Mesenchymal stem cell (in vitro differentiated cells and primary cell): ENCODE measurements around the gene ADGRF3.

Experiments
- DNase-seq: peaks from one replicate; pipeline ENCODE4 v3.0.0-alpha.2; 2013
- H2AFZ ChIP-seq: one replicate; pipeline ENCODE4 v1.6.1; 2013; ENCODE audit warnings: low read depth, mild to moderate bottlenecking, control low read depth, inconsistent platforms, low read length, moderate library complexity
- H2AK5ac ChIP-seq: 2 replicates; pipeline ENCODE4 v1.6.1; 2013; ENCODE audit warnings: low read length, moderate library complexity, mild to moderate bottlenecking, inconsistent platforms; ENCODE audit not compliant: severe bottlenecking
- H2BK120ac ChIP-seq: one replicate; pipeline ENCODE4 v1.6.1; 2013; ENCODE audit warnings: low read depth, mild to moderate bottlenecking, inconsistent platforms, low read length, moderate library complexity
- H2BK12ac ChIP-seq, 2 experiments: one replicate each; pipeline ENCODE4 v1.6.1; 2013; ENCODE audit warnings: inconsistent platforms in 2 of 2, low read length in 2 of 2, mild to moderate bottlenecking in 2 of 2, moderate library complexity in 2 of 2, control low read depth in 1 of 2
- H2BK15ac ChIP-seq: one replicate; pipeline ENCODE4 v1.6.1; 2013; ENCODE audit warnings: mild to moderate bottlenecking, low read depth, inconsistent platforms; ENCODE audit not compliant: poor library complexity, severe bottlenecking
- H2BK5ac ChIP-seq: 2 replicates; pipeline ENCODE4 v1.6.1; 2013; ENCODE audit warnings: low read depth, mild to moderate bottlenecking, low read length, control low read depth, inconsistent platforms; ENCODE audit not compliant: poor library complexity, severe bottlenecking
- H3K14ac ChIP-seq, 2 experiments: one replicate each; pipeline ENCODE4 v1.6.1; 2013; ENCODE audit warnings: inconsistent platforms in 2 of 2, low read length in 2 of 2, control low read depth in 1 of 2, mild to moderate bottlenecking in 1 of 2, moderate library complexity in 1 of 2
- H3K18ac ChIP-seq, 2 experiments: one replicate each; pipeline ENCODE4 v1.6.1; 2013; ENCODE audit warnings: inconsistent platforms in 2 of 2, low read length in 2 of 2, control low read depth in 1 of 2, low read depth in 1 of 2, mild to moderate bottlenecking in 1 of 2
- H3K23ac ChIP-seq, 2 experiments: one replicate each; pipeline ENCODE4 v1.6.1; 2013; ENCODE audit warnings: inconsistent platforms in 2 of 2, low read length in 2 of 2, mild to moderate bottlenecking in 2 of 2, moderate library complexity in 2 of 2, control low read depth in 1 of 2
- H3K27ac ChIP-seq: 2 replicates; pipeline ENCODE4 v1.5.1; 2013; ENCODE audit warnings: mild to moderate bottlenecking, moderate library complexity, low read length, control low read depth, inconsistent platforms; ENCODE audit not compliant: poor library complexity, severe bottlenecking
- H3K27me3 ChIP-seq, 2 experiments: 2 replicates each; pipeline versions ENCODE4 v1.6.1 to v1.7.0; 2013; ENCODE audit warnings: low read length in 2 of 2, mild to moderate bottlenecking in 2 of 2, moderate library complexity in 2 of 2, control low read depth in 1 of 2, inconsistent platforms in 1 of 2; ENCODE audit not compliant: control insufficient read depth in 1 of 2, insufficient read depth in 1 of 2
- H3K36me3 ChIP-seq, 2 experiments: 2 replicates each; pipeline versions ENCODE4 v1.6.1 to v1.7.0; 2013; ENCODE audit warnings: low read length in 2 of 2, control low read depth in 1 of 2, inconsistent platforms in 1 of 2, low read depth in 1 of 2, mild to moderate bottlenecking in 1 of 2; ENCODE audit not compliant: insufficient read depth in 2 of 2, control insufficient read depth in 1 of 2
- H3K4ac ChIP-seq, 2 experiments: one replicate each; pipeline ENCODE4 v1.6.1; 2013; ENCODE audit warnings: inconsistent platforms in 2 of 2, low read length in 2 of 2, mild to moderate bottlenecking in 2 of 2, moderate library complexity in 2 of 2, control low read depth in 1 of 2, low read depth in 1 of 2
- H3K4me1 ChIP-seq: 2 replicates; pipeline ENCODE4 v1.6.1; 2013; ENCODE audit warnings: low read depth, low read length, control low read depth; ENCODE audit not compliant: control insufficient read depth, insufficient read depth
- H3K4me2 ChIP-seq: 2 replicates; pipeline ENCODE4 v1.6.1; 2013; ENCODE audit warnings: low read length, mild to moderate bottlenecking, inconsistent platforms; ENCODE audit not compliant: poor library complexity, severe bottlenecking
- H3K4me3 ChIP-seq, 2 experiments: 2 replicates each; pipeline versions ENCODE4 v1.5.1 to v1.7.0; 2013; ENCODE audit warnings: low read length in 2 of 2, mild to moderate bottlenecking in 2 of 2, control low read depth in 1 of 2, low read depth in 1 of 2; ENCODE audit not compliant: insufficient read depth in 1 of 2
- H3K79me1 ChIP-seq: replicated peaks from 2 replicates; pipeline ENCODE4 v1.6.1; 2013; ENCODE audit warnings: mild to moderate bottlenecking, control low read depth, low read length, inconsistent platforms; ENCODE audit not compliant: poor library complexity, severe bottlenecking
- H3K9ac ChIP-seq: 2 replicates; pipeline ENCODE4 v1.7.0; 2013; ENCODE audit warnings: mild to moderate bottlenecking, low read length, moderate library complexity
- H3K9me3 ChIP-seq: 2 replicates; pipeline ENCODE4 v1.7.0; 2013; ENCODE audit warnings: mild to moderate bottlenecking, low read length; ENCODE audit not compliant: control insufficient read depth
- H4K8ac ChIP-seq: one replicate; pipeline ENCODE4 v1.6.1; 2013; ENCODE audit warnings: inconsistent platforms, mild to moderate bottlenecking, low read length, moderate library complexity
- H4K91ac ChIP-seq: one replicate; pipeline ENCODE4 v1.6.1; 2013; ENCODE audit warnings: mild to moderate bottlenecking, low read length, inconsistent platforms
- WGBS: methylation state at CpG from one replicate; pipeline ENCODE4 v1.1.7; 2013; ENCODE audit warnings: mixed read lengths; 5-methylcytosine and 5-hydroxymethylcytosine counted together

Gene ADGRF3

DNA sequence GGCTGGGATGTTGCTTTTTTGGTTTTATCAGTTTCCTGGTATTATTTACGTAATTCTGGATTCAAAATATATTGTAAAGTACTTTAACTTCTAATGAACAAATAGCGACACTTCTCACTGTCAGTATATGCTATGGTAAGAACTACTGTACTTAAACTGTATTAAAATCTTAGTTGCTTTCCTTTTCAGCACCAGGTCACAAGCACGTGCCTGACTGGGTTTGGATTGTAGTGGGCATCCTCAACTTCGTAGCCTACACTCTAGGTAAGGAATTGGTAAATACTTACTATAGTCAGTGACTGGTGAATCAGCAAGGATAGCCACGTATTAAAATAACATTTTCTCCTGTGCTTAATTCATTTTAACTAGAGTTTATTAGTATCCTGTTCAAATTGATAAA lies 20.4 kb upstream of the ADGRF3 start:
- Histone ChIP-seq H4K8ac (no peak overlapping the region), H3K18ac (no peak overlapping the region), H2BK5ac (no peak overlapping the region), H3K4ac (no peak overlapping the region), H3K14ac (no peak overlapping the region), H3K4me1 (no peaks in the 10 kb centered on the region), H3K4me2 (no peak overlapping the region), H2AK5ac (no peak overlapping the region), H4K91ac (no peak overlapping the region), H2AFZ (no peak overlapping the region), H3K27ac (no peak overlapping the region), H3K36me3 (peaks cover 4 to 42% of the 10 kb centered on the region in 2 experiments), H2BK12ac (no peak overlapping the region), H3K79me1 (peaks cover 10% of the 10 kb centered on the region), H3K4me3 (no peak overlapping the region), H2BK15ac (no peak overlapping the region), H3K9ac (no peak overlapping the region), H3K23ac (no peak overlapping the region), H3K9me3 (no peaks in the 10 kb centered on the region), H2BK120ac (no peak overlapping the region), H3K27me3 (no peaks in the 10 kb centered on the region)
- WGBS: 100% methylated on average over 1 of the region's 5 CpGs
- DNase-seq: no peak

DNA sequence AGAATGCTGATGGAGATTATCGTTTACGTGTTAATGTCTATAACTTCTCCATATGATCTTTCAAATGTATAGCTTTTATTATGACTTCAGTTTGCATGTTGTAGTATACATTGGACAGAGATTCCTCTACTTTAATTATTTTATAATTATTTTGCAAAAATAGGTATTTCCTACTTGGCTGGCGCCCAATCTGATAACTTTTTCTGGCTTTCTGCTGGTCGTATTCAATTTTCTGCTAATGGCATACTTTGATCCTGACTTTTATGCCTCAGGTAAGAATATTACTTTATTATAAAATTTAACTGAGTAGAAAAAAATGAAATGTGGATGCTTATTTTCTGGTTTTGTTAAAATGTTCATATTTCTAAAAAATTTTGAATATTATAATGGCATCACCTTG lies 18.1 kb upstream of the ADGRF3 start:
- no peak overlapping the region for H2BK12ac ChIP-seq
- no peak overlapping the region for H2AFZ ChIP-seq
- H2BK120ac ChIP-seq: no peak overlapping the region
- H3K4ac ChIP-seq: no peak overlapping the region
- DNase-seq: no peak
- H3K4me1 ChIP-seq: no peaks in the 10 kb centered on the region
- no peak overlapping the region for H3K4me2 ChIP-seq
- H3K9me3 ChIP-seq: no peaks in the 10 kb centered on the region
- no peak overlapping the region for H3K14ac ChIP-seq
- no peak overlapping the region for H3K27ac ChIP-seq
- H2AK5ac ChIP-seq: no peak overlapping the region
- H2BK5ac ChIP-seq: no peak overlapping the region
- 80% methylated on average over 1 of the region's 4 CpGs for WGBS
- peaks cover 16% of the 10 kb centered on the region for H3K79me1 ChIP-seq
- H3K23ac ChIP-seq: no peak overlapping the region
- no peak overlapping the region for H4K91ac ChIP-seq
- H3K27me3 ChIP-seq: no peaks in the 10 kb centered on the region
- no peak overlapping the region for H4K8ac ChIP-seq
- H3K36me3 ChIP-seq: peaks cover 4 to 40% of the 10 kb centered on the region in 2 experiments
- H3K9ac ChIP-seq: no peak overlapping the region
- H3K18ac ChIP-seq: no peak overlapping the region
- H3K4me3 ChIP-seq: no peak overlapping the region
- H2BK15ac ChIP-seq: no peak overlapping the region

DNA sequence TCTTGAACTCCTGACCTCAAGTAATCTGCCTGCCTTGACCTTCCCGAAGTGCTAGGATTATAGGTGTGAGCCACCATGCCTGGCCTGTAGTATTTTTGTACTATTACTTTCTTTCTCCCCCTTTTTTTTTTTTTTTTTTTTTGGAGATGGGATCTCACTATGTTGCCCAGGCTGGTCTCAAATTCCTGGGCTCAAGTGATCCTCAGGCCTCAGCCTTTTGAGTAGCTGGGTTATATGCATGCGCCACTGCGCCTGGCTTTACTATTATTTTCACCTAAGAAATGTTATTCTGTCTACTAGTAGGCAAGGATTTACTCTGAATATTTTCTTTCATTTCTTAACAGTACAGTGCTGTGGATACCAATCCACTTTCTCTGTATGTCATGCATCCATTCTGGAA lies 17.4 kb upstream of the ADGRF3 start:
- no peak overlapping the region for H3K4me3 ChIP-seq
- no peak overlapping the region for H3K4me2 ChIP-seq
- no peak for DNase-seq

DNA sequence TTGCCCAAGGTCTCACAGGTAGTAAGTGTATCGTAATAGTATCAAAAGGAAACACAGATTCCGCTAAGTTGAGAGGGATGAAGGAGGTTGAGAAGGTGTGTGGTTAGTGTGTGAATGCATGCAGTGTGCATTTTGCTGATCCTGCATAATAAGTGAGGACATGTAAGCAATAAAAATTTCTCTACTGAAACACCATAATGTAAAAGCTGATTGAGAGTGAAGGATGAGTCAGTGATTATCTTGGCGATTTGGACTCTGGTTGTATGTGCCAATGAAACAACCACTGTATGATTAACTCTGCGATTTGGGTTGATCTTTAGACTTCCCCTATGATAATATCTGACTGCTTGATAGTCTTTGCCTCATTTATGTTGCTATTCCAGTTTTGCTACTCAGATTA lies 16.7 kb upstream of the ADGRF3 start:
- Histone ChIP-seq H3K27me3 (no peaks in the 10 kb centered on the region), H4K91ac (no peak overlapping the region), H3K23ac (no peak overlapping the region), H2BK120ac (no peak overlapping the region), H2BK15ac (no peak overlapping the region), H2AK5ac (no peak overlapping the region), H3K36me3 (peaks cover 4 to 26% of the 10 kb centered on the region in 2 experiments), H3K79me1 (peaks cover 17% of the 10 kb centered on the region), H3K4me2 (no peak overlapping the region), H3K18ac (no peak overlapping the region), H4K8ac (no peak overlapping the region), H3K4me3 (no peak overlapping the region), H2BK12ac (no peak overlapping the region), H3K14ac (no peak overlapping the region), H3K27ac (no peak overlapping the region), H3K9ac (no peak overlapping the region), H3K4me1 (no peaks in the 10 kb centered on the region), H3K9me3 (no peaks in the 10 kb centered on the region), H2BK5ac (no peak overlapping the region), H2AFZ (no peak overlapping the region), H3K4ac (no peak overlapping the region)
- no peak for DNase-seq
- whole genome bisulfite sequencing: 100% methylated on average over 3 of the region's 4 CpGs

More for the DNA sequence above, 17.4 kb upstream of the ADGRF3 start:
- no peak overlapping the region for H2AFZ ChIP-seq
- no peak overlapping the region for H4K91ac ChIP-seq
- no peak overlapping the region for H2BK15ac ChIP-seq
- no peak overlapping the region for H4K8ac ChIP-seq
- H3K79me1 ChIP-seq: peaks cover 17% of the 10 kb centered on the region
- H3K9ac ChIP-seq: no peak overlapping the region
- no peak overlapping the region for H3K18ac ChIP-seq
- no CpG with 5 or more reads among the region's 3 CpGs for WGBS
- H3K9me3 ChIP-seq: no peaks in the 10 kb centered on the region
- H3K4ac ChIP-seq: no peak overlapping the region
- no peak overlapping the region for H2BK5ac ChIP-seq
- H2BK120ac ChIP-seq: no peak overlapping the region
- H3K14ac ChIP-seq: no peak overlapping the region
- no peak overlapping the region for H2AK5ac ChIP-seq
- H3K23ac ChIP-seq: no peak overlapping the region
- H2BK12ac ChIP-seq: no peak overlapping the region
- no peak overlapping the region for H3K27ac ChIP-seq
- no peaks in the 10 kb centered on the region for H3K27me3 ChIP-seq
- no peaks in the 10 kb centered on the region for H3K4me1 ChIP-seq
- peaks cover 4 to 33% of the 10 kb centered on the region in 2 experiments for H3K36me3 ChIP-seq
